Measurements from ENCODE around the gene TANGO2.

Gene TANGO2

DNA sequence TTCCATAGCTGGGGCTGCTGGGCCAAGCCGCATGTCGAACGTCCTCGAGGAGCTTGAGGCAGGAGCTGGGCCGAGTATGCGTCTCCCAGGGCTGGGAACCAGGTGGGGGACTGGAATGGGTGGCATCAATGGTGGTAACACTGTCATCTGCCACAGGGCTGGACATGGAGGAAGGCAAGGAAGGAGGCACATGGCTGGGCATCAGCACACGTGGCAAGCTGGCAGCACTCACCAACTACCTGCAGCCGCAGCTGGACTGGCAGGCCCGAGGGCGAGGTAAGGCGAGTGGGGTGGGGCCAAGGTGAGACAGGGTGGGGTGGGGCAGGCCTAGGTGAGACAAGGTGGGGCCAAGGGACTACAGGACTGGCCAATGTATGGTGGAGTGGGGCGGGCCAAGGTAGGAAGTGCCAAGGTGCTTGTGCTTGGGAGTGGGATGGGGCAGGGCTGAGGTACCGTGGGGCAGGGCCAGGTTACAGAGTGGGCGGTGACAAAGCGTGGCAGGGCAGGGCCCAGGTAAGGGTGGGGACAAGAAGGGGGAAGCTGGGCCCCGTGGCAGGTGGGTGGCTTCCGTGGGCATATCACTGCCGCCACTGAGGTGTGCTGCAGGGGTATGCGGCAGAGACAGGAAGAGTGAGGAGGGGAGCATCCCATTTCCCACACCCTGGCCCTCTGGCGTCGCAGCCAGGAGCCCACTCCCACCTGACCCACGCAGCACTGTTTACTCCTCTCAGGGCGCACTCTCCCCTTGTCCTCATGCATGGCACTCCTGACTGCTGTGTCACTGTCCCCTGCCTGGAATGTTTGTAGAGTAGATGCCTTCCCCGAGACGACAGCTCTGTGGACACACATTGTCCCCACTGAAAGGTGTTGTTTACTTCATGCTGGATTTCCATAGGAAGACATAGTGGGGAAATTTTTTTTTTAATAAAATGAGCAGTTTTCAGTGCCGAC is 31.7 kb downstream of the TANGO2 start:
- no peak overlapping the region for H3K4me3 ChIP-seq (ENCODE audit: low read depth, low read length)
- TF ChIP-seq CTCF (IDR thresholded peaks at IDR 0.05; ENCODE audit: low read depth, low read length) = no peak
- no peak for DNase-seq
- no peaks in the 10 kb centered on the region; the same call in 1 of the 2 replicates for H3K9me3 ChIP-seq
- H3K27me3 ChIP-seq = no peaks in the 10 kb centered on the region
- H3K36me3 ChIP-seq = no peaks in the 10 kb centered on the region; the same call in 1 of the 2 replicates
- H3K4me1 ChIP-seq = no peaks in the 10 kb centered on the region

DNA sequence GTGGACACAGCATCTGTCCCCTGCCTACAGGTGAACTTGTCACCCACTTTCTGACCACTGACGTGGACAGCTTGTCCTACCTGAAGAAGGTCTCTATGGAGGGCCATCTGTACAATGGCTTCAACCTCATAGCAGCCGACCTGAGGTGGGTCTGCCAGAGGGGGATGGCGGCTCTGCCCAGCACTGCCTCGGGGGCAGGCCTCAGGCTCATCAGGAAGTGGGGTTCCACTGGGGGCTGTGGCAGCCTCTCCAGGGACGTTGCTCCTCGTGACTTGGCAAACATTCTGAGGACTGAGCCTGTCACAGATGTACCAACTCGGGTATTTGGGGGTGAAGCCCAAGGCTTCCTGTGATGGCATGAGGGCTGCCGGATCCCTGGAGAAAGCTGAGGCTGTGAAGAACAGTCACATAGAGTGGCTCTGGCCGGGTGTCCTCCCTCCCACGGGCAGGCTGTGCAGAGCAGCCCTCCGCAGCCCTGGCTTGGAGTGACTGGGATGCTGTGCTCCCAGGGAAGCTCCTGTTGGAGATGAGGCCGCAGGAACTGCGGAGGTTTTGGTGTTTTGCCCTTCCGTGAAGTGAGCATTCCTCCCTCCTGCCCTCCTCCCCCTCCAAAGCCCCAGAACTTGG is 32.6 kb downstream of the TANGO2 start:
- Histone ChIP-seq H3K4me3 (ENCODE audit: low read depth, low read length) (no peak overlapping the region), H3K27me3 (no peaks in the 10 kb centered on the region), H3K9me3 (no peaks in the 10 kb centered on the region), H3K36me3 (no peaks in the 10 kb centered on the region; the same call in 1 of the 2 replicates), H3K4me1 (no peaks in the 10 kb centered on the region)
- TF ChIP-seq CTCF (IDR thresholded peaks at IDR 0.05; ENCODE audit: low read depth, low read length) = no peak
- no peak for DNase-seq

DNA sequence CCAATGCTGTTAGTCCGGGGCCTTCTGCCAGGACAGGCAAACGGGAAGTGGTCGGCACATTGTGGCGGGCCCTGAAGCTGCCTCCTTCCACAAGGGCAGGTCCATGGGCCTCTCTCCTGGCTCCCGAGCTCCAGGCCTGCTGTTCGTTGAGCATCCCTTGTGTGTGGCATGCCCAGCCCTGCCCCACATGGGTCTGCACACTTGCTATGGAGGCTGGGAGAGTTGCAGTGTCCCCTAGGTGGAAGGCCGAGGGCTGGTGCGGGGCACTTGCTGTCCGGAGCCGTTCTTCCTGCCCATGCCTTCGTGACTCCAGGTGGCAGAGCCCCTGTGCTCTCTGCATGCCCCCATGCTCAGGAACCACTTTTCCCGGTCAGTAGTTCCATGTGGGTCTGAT is 33.1 kb downstream of the TANGO2 start:
- H3K36me3 ChIP-seq = no peaks in the 10 kb centered on the region; the same call in 1 of the 2 replicates

GRCh38 chr22:20054485-20054884 is 33.6 kb downstream of the TANGO2 start:
- Histone ChIP-seq H3K4me1 (no peaks in the 10 kb centered on the region), H3K36me3 (no peaks in the 10 kb centered on the region; the same call in 1 of the 2 replicates), H3K9me3 (no peaks in the 10 kb centered on the region), H3K27me3 (no peaks in the 10 kb centered on the region), H3K4me3 (ENCODE audit: low read depth, low read length) (no peak overlapping the region)
- DNase-seq = no peak
- TF ChIP-seq CTCF (IDR thresholded peaks at IDR 0.05; ENCODE audit: low read depth, low read length) = no peak

More for the DNA sequence above, 33.1 kb downstream of the TANGO2 start:
- TF ChIP-seq CTCF (IDR thresholded peaks at IDR 0.05; ENCODE audit: low read depth, low read length) = no peak
- Histone ChIP-seq H3K4me3 (ENCODE audit: low read depth, low read length) (no peak overlapping the region), H3K27me3 (no peaks in the 10 kb centered on the region), H3K9me3 (no peaks in the 10 kb centered on the region), H3K4me1 (no peaks in the 10 kb centered on the region)
- DNase-seq = no peak

DNA sequence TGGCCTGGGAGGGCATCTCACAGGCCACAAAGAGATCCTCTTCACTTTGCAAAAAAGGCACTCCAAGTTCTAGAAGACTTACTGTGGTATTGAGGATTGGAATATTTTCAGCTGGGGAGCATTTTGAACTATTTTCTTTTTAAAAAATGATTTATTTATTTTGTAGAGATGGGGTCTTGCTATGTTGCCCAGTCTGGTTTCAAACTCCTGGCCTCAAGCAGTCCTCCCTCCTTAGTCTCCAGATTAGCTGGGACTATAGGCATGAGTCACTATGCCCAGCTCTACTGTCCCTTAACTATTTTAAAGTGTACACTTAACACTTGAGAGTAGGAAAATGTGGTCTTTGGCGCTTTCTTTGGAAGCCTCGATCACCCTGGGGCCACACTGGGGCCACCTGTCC is 34.2 kb downstream of the TANGO2 start:
- no peaks in the 10 kb centered on the region for H3K27me3 ChIP-seq
- H3K36me3 ChIP-seq = no peaks in the 10 kb centered on the region; the same call in 1 of the 2 replicates
- H3K9me3 ChIP-seq = no peaks in the 10 kb centered on the region
- H3K4me1 ChIP-seq = no peaks in the 10 kb centered on the region
- no peak for DNase-seq
- no peak for TF ChIP-seq CTCF (IDR thresholded peaks at IDR 0.05; ENCODE audit: low read depth, low read length)
- H3K4me3 ChIP-seq (ENCODE audit: low read depth, low read length) = no peak overlapping the region
